GM10248 (cell line): ENCODE data around the gene OLFM2.

Experiments
- CTCF ChIA-PET: fragments of 300-600 bp; sonication (Branson Sonifier 250); formaldehyde crosslinking; extraction: SDS; loops from one replicate; lab custom pipeline; 2021; ENCODE audit warnings: antibody characterized with exemption; lab: Yijun Ruan, JAX
- POLR2A ChIA-PET: fragments of 350-650 bp; sonication (Branson Sonifier 250); formaldehyde crosslinking; extraction: SDS; loops from one replicate; lab custom pipeline; 2020; ENCODE audit warnings: antibody characterized with exemption; lab: Yijun Ruan, JAX
- DNase-seq: peaks from one replicate; pipeline ENCODE4 v3.0.0; 2012; ENCODE audit errors: extremely low spot score
- TF ChIP-seq, protein P1 (sequence below): IDR thresholded peaks from 2 replicates; pipeline ENCODE4 v1.5.1; 2012; ENCODE audit warnings: mild to moderate bottlenecking, low read depth; ENCODE audit errors: extremely low read depth, missing control alignments, control extremely low read depth

The OLFM2 gene

DNA sequence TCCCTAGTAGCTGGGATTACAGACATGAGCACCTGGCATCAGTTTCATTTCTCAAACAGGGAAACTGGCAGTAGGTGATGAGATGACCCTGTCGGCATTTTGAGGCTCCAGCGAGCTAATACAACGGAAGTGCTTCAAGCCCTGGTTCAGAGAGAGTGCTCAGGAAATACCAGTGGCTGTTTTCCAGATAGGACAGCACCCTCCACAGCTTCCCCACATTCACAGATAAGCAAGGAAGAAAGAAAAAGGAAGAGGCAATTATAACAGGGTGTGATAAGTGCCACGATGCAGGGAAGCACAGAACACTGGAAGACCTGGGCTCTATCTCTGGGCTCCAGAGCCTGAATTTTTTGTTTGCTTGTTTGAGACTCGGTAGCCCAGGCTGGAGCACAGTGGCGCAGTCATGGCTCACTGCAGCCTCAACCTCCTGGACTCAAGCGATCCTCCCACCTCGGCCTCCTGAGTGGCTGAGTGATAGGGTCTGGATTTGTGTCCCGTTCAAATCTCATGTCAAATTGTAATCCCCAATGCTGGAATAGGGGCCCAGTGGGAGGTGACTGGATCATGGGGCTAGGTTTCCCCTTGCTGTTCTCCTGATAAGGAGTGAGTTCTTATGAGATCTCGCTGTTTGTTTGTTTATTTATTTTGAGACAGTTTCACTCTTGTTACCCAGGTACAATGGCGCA lies 57.7 kb downstream of the OLFM2 start:
- CTCF ChIA-PET: interaction anchor here (1.0 to 1.2 kb wide), 2 partner anchors 9 to 122 kb away, joined by 3 read pairs; no protein-coding TSS in a partner anchor
- TF ChIP-seq, protein P1, sequence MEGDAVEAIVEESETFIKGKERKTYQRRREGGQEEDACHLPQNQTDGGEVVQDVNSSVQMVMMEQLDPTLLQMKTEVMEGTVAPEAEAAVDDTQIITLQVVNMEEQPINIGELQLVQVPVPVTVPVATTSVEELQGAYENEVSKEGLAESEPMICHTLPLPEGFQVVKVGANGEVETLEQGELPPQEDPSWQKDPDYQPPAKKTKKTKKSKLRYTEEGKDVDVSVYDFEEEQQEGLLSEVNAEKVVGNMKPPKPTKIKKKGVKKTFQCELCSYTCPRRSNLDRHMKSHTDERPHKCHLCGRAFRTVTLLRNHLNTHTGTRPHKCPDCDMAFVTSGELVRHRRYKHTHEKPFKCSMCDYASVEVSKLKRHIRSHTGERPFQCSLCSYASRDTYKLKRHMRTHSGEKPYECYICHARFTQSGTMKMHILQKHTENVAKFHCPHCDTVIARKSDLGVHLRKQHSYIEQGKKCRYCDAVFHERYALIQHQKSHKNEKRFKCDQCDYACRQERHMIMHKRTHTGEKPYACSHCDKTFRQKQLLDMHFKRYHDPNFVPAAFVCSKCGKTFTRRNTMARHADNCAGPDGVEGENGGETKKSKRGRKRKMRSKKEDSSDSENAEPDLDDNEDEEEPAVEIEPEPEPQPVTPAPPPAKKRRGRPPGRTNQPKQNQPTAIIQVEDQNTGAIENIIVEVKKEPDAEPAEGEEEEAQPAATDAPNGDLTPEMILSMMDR: no peak
- POLR2A ChIA-PET: no interaction called here
- no peak for DNase-seq

DNA sequence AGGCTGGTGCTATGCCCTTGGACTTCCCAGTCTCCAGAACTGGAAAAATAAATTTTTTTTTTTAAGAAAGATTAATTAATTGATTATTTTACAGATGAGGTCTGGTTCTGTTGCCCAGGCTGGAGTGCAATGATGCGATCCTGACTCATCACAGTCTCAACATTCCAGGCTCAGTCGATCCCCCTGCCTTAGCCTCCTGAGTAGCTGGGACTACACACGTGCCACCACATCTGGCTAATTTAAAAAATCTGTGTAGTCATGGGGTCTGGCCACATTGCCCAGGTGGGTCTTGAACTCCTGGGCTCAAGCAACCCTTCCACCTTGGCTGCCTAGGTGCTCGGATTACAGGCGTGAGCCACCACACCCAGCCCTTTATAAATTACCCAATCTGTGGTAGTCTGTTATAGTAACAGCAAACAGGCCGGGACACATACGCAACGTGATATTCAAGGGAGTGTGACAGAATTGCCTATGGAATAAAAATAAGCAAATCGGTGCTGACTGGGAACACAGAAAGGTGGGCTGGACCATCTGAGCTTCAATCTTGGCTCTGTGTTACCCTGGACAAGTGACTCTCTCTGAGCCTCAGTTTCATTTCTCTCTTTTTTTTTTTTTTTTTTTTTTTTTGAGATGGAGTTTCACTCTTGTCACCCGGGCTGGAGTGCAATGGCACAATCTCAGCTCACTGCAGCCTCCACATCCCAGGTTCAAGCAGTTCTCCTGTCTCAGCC lies 58.4 kb downstream of the OLFM2 start:
- TF ChIP-seq, protein P1: no peak
- CTCF ChIA-PET: interaction anchor here (1.0 to 1.2 kb wide), 2 partner anchors 9 to 122 kb away, joined by 3 read pairs; no protein-coding TSS in a partner anchor
- POLR2A ChIA-PET: no interaction called here
- no peak for DNase-seq

DNA sequence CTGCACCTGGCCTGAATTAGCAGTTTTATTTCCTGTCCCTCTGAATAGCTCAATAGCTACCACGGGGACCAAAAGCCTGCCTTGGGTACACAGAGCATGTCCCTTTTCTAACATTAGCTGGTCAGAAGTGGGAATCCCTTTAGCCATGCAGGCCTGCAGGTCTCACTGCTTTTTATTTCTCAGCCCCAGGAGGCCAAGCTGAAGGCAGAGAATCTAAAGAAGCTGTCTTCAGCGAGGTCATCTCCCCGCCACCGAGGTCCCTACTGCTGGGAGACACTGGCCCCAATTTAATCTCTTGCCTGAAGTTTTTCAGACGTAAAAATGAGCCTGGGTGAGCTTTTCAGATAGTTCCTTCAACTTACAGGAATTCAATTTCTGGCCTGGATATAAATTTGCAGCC lies 60.5 kb downstream of the OLFM2 start:
- no peak for DNase-seq
- ChIA-PET POLR2A (no interaction called here), CTCF (interaction anchor here (1.2 to 1.4 kb wide), 2 partner anchors 9 to 17 kb away, joined by 4 to 5 read pairs; no protein-coding TSS in a partner anchor)
- TF ChIP-seq, protein P1: no peak

DNA sequence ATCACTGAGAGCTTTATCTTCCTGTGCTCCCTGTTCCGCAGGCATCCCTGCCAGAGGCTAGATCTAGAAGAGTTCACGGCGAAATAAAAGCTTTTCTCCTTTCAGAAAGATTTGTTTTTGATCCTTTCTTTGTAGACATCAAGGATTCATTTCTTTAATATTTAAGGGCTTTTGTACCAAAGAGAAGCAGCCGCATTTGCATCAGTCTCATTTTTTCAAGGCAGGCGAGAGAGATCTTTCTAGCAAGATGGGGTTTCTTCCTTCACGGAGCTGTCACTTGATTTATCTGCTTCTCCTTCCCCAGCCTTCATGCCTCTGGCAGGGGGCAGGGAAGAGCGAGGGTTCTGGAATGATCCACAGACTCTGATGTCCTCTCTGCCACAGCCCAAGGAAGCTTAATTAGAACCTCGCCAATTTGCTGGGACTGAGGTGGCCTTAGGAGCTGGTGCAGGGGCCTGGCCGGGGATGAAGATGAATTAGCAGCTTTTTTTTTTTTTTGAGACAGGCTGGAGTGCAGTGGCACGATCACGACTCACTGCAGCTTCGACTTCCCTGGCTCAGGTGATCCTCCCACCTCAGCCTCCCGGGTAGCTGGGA lies 61.2 kb downstream of the OLFM2 start:
- ChIA-PET POLR2A (interaction anchor here (0.6 kb wide), 1 partner anchor 515 kb away, joined by 3 read pairs; no protein-coding TSS in a partner anchor), CTCF (interaction anchor here (1.0 to 1.4 kb wide), 3 partner anchors 9 to 152 kb away, joined by 3 to 5 read pairs (median 4); no protein-coding TSS in a partner anchor)
- TF ChIP-seq, protein P1: no peak
- no peak for DNase-seq

DNA sequence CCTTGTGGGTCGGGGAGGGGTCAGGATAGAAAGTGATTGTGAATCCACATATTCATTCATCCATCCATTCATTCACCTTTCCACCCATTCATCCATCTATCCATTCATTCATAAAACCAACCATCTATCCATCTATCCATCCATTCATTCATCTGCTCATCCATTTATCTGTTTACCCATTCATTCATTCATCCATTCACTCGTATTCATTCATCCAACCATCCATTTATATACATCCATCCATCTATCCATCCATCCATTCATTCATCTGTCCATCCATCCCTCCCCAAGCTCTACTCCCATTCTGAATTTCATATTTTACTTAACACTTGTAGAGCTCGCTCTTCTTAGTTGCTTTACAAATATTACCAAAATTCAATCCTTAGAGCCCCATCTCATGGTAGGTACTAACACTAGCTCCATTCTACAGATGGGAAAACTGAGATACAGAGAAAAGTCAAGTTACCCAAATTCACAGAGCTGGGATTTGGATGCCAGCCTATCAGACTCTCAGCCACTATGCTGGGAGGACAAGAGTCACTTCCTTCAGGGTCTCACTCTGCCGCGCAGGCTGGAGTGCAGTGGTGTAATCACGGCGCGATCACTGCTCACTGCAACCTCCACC lies 63.6 kb downstream of the OLFM2 start:
- ChIA-PET CTCF (interaction anchor here (1.1 to 1.3 kb wide), 2 partner anchors 15 to 32 kb away, joined by 3 read pairs; no protein-coding TSS in a partner anchor), POLR2A (no interaction called here)
- DNase-seq: no peak
- TF ChIP-seq, protein P1: no peak
